T-helper 9 cell (primary cell): ENCODE data around the gene SMIM5.
"Not testable (repeated sequence)": the region's sequence is repeated elsewhere in the genome, so short reads cannot be mapped to it uniquely, and the experiment has no call there.

Source experiments
- DNase-seq: peaks from one replicate; pipeline ENCODE4 v3.0.0-alpha.2; 2020

The SMIM5 gene

DNA sequence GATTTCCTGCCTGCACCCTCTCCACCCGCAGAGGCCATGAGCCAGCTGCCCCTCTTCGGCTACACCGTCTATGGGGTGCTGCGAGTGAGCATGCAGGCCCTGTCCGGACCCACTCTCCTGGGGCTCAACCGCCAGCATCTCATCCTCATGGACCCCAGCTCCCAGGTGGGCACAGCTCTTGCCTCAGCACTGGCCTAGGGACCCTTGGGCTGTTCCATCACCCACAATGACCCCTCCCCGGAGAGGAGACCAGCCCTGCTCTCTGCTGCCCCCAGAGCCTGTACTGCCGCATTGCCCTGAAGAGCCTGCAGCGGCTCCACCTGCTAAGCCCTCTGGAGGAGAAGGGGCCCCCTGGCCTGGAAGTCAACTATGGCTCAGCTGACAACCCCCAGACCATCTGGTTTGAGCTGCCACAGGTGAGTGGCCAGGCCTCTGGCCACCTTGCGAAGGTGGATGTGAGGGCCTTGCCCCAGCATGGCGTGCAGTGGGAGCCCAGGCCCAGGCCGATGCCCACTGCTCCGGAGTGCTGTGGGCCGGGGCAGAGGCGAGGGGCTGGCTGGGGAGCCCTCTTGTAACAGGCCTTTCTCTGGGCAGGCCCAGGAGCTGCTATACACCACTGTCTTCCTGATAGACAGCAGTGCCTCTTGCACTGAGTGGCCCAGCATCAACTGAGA is 7.3 kb upstream of the SMIM5 start:
- no peak for DNase-seq

DNA sequence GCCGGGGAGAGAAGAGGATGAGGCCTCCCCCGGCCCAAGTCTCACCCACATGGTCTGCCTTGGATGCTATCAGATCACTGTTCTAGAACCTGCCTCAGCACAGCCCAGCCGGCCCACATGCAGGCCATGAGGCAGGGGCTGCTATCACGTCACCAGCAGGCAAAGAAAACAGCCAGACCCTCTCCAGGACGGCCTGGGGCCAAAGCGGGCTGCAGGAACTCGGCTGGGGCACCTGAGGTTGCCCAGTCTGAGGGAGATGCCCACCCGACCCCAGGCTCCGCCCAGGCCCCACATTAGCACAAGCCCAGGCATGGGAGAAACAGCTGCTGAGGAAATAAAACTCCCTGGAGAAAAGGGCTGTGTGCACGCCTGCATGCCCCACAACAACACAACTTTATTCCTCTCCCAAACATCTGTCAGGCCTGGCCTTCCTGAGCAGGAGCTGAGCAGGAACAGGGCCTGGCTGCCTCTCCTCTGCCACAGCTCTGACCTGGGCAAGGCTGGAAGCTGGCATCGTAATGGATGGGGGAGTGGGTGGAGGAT is 6.7 kb upstream of the SMIM5 start:
- no peak for DNase-seq

DNA sequence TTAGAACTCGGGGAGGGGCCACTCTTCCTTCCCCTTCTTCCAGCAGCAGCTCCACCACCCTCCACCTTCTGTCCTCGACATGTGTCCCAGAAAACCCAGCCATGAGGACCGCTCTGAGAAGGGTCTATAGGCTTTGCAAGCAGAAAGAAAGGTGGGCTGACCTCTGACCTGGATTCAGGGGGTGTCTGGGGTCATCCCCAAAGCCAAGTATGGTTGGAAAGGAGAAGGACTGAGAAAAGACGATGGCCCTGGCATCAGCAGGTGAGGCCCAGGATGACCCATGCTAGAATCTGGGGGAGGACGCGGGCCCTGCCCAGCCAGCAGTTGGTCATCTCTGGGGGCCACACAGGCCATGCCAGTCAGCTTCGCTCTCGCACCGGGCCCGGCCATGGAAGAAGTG is 6.1 kb upstream of the SMIM5 start:
- no peak for DNase-seq

DNA sequence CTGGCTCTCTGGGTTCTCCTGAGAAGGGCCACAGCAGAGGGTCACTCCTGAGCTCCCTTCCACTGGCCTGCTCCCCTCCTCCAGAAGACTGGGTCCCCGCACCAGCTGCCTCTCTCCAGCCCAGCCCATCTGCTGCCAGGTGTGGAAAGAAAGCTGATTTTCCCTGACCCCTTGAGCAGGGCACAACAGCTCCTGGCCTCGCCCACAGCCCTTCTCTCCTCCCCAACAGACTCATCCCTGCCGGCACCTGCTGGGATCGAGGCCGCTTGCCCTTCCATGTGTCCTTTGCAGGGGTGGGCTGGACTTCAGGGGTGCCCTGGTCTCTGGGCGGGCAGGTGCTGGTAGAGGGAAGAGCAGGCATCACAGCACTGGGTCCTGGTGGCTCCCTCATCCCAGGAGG is 4.8 kb upstream of the SMIM5 start:
- DNase-seq = no peak

DNA sequence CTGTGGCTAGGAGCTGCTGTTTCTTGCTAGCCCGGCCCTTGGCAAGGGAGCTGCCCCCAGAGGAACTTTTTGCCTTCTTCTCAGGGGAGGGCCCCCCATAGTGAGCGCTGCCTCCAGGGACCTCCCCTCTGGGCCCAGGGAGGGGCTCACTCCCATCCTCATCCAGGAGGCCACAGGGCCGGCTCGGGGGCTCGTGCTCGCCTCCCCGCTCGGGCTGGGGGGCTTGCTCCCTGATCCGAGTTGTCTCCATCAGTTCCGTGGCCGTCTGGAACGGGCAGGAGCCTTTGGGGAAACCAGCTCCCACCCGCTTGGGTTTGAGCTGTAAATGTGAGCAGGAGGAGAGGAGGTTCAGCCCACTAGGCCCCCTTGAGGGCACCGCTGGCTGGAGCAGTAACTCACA is 4.1 kb upstream of the SMIM5 start:
- no peak for DNase-seq

DNA sequence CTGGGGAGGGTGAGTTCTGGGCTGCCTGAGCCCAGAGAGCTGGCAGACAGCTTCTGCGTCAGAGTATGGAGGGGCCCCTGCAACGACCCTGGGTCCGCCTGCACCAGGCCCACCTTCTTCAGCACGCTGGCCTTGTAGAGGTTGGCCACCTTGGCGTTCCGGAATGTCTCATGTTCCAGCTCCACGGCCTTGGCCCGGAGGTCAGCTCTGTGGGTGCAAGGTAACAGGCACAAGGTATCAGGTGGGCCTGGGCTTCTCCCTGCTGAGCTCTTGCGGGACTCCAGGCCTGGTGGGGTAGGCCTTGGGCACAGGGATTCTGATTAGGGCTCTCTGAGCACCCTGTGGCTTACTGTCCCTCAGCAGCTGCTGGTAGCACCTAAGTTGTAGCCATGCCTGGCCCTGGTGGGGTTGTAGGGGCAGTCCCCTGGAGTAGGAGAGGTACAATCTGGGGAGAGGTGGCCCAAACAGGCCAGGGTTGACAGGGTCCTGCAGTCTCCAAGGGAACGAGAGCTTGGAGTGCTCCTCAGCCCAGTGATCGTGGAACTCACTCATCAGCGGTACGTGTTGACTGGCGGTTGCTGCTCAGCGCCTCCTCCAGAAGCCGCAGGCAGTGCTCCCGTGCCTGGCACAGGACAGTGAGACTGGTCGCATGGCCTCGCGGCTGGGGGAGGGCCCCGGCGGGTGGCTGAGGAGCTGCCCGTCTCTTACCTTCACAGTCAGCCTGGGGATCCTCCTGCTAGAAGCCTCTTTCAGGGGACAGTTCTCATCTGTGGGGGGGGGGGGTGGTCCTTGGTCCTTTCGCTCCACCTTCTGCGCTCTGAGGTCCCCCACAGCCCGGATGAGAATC is 2.9 kb upstream of the SMIM5 start:
- DNase-seq = no peak

DNA sequence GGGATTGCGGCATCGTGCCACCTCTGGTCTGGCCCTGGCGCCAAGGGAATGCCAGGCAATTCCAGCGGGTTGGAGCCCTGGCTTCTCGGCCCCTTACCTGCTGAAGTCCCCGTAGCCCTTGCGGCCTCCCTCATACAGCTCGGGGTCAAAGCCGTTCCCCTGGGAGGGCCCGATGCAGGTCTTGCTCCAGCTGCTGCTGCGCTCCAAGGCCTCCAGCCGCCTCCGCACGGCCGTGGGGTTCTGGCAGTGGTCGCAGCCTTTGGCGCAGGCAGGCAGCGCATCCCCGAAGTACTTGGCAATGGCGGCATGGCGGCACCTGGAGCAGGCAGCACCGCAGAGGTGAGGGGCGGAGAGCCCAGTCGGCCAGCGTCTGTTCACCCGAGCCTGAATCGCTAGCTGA is 1.9 kb upstream of the SMIM5 start:
- DNase-seq = no peak

DNA sequence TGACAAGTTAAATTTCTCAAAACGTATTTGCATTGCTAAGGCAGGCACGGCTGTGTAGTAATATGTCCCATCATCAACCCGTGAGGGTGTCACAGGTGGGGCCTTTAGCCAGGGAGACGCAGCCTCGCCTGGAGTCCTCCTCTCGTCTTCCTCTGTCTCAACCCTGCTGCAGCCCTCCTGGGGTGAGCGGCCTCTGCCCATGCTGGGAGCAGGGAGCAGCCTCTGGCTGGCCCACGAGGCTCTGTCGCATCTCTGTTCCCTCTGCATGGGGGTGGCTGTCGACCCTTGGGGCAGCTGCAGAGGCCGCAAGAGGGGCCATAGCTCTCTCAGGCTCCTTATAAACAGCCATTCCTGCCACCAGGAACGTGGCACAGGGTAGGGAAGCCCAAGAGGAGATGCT is 806 bp upstream of the SMIM5 start:
- no peak for DNase-seq

DNA sequence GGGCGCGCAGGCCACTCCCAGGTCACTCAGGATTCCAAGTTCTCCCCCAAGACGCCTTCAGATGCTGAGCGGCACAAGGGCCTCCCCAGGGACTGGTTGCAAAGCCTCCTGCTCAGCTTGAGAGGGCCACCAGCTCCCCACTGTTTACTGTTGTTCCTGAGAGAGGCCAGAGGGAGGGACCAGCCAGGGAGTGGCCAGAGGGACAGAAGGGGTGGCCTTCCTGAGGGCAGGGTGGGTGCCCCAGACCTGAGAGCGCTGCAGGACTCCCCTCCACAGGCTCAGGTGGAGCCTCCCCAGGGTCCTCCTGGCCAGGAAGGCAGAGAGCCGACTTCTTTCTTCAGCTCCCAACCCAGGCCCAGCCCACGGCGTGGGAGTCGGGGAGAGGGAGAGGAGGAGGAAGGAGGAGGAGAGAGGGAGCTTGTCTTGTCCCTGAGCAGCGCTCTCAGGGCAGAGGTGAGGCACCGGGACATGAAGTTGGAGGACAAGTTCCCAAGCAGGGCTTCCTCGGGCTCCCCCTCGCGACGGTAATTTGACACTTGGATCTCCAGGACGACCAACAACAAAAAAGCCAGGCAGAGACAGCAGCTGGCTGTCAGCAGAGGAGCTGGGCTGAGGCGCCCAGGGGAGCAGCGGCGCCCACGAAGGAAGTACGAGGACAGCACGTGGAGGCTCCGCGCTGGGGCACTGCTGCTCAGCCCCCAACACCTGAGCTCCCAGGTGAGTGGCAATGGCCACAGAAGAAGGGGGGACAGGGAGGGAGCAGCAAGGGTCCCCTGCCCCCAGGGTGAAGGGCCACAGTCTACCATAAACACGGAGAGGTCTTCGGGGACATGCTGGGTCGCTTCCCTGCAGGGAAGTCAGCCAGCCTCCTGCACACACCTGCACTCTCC is 497 bp downstream of the SMIM5 start:
- peak; percentile 36 for DNase-seq

DNA sequence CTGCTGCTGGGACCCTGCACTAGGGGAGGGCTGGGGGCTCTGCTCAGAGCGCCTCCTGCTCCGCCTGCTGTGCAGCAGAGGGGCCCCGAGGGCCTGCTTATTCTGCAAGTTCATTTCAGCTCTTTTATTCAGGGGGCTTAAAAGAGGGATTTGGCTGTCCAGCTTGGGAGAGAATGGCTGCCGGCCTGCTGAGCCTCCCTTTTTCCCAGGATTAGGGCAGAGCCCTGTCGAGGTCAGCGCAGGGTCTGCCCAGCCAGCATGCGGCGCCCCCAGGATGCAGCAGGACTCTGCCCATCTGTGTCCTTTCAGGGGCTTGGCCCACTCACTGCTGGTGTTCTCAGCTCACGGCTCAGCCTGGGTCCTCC is 1.1 kb downstream of the SMIM5 start:
- DNase-seq = no peak

DNA sequence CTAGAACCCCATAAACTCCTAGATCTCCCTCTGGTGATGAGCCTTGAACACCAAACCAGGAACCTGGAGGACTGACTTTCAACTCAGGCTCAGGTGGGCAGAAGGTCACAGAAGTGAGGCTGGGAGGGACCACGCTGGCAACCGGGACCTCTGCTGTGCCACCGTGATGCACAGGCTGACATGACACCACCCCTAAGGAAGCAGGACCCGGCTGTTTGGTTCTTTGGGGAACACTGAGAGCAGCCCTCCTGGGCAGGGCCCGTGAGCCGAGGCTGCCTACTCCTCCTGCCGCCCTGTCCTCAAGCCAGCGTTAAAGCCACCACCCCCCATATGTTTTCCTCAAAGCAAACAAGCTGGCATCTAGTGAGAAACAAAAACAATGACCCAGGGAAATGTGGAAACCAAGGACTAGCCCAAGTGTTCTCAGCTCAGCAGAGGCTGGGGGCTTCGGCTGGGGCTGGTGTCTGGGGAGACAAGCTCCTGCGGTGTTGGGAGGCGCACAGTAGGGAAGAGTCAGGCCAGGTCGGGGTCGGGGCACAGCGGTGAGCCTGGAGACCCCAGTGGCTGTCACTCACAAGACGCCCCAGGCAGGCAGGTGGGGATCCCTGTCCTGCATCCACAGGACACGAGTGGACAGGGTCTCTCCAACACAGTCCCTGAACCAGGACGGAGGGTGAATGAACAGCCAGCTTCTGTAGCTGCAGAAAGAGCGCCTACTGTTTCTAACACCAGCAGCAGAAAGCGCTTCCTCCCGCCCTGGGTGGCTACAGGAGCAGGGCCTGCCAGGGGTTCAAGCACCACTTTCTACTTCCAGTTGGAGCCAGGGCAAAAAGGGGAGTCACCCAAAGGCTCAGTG is 1.7 kb downstream of the SMIM5 start:
- DNase-seq = no peak

DNA sequence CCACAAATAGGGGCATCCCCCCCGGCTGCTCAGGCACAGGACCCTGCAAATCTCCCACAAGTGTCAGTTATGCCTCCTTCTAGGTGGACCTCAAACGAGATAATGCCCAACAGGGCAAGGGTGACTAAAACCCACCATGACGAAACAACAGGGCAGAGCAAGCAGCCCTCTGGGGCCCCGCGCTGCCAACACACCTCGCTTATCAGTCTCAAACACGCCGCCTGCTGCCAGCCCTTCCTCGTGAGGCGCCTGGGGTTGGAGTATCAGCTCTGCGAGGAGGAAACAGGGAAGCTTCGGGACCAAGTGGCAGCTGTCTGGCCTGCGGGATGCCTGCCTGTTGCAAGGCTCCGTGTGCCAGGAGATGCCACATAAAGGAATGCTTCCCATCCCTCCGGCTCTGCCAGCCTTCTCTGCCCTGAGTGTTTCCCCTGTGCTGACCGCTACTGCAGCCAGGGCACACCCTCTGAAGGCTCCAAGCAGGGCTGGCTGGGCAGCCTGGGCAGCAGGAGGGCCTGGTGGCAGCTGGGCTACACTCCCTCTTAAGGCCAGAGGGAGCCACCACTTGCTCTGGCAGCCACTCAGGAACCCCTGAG is 2.5 kb downstream of the SMIM5 start:
- DNase-seq = no peak

DNA sequence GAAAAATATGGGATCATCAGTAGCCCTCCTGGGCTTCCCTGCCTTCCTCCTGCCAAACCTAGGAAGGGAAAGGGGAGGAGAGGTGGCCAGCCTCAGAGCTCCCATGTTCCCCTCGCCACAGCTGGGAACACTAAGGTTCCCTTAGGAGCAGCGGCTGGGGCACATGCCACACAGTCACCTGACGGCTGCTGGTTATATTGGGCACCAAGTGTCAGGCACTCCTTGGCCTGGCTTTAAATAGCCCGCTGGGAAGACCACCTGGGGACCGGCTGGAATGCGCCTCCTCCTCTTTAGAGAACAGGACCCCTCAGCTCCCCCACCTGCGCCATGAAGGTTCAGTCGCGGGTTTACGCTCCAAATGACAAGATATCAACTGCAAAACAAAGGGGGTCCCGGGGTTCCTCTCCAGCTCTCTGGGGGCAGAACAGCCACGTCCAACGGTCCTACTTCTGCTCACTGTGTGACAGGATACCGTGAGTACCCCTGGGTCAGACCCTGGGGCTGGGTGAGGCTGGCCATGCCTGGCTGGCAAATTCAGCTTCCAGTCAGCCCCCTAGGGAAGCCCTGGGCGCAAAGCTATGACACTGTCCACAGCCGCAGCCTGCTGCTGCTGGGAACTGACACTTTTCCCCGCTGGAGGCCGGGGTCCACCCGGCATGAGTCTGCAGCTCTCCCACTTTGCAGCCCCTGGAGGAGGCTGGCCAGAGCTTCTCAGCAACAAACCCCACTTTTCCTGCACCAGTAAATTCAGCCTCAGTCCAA is 3.3 kb downstream of the SMIM5 start:
- no peak for DNase-seq

DNA sequence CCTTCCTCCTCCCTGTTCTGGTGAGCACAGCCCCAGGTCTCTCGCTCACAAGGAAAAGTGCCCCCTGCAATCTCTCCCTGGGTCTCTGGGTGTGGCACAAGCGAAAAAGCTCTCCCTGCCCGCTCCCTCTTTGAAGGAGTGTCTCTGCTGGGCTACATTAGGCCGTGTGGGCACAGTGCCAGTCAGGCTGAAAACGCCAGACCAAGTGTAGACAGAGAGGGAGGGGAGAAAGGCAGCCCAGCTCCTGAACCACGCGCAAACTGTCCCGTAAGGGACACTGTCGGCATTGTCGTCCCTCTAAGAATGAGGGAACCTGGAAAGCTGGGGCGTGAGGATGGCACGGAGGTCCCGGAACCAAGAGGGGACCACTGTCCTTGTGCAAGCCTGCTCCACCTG is 3.9 kb downstream of the SMIM5 start:
- no peak for DNase-seq

DNA sequence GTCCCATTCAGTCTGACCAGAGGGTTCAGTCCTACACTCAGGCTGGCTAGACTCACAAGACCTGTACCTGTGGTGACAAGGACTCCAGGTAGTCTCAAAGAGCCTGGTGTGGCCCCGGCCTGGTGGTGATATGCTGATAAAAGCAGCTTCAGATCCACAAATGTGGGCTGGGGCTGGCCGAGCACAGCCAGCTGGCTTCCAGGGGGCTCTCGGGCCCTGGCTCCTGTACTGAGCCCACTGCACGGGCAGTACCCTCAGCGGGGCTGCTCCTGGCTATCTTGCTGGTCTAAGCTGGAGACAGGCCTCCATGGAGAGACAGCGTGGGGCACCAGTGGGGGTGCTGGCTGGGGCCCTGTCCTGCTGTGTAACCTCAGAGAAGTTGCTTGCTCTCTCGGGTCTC is 4.3 kb downstream of the SMIM5 start:
- no peak for DNase-seq

DNA sequence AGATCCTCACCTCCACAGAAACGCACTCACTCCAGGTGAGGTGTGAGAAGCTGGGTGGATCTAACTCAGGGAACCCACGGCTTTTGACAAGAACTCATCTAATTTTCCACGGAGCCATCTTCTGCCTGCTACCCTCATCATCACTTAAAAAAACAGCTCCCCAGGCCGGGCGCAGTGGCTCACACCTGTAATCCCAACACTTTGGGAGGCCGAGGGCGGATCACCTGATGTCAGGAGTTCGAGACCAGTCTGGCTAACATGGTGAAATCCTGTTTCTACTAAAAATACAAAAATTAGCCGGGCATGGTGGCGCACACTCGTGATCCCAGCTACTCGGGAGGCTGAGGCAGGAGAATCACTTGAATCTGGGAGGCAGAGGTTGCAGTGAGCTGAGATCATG is 4.8 kb downstream of the SMIM5 start:
- not testable (repeated sequence) for DNase-seq

DNA sequence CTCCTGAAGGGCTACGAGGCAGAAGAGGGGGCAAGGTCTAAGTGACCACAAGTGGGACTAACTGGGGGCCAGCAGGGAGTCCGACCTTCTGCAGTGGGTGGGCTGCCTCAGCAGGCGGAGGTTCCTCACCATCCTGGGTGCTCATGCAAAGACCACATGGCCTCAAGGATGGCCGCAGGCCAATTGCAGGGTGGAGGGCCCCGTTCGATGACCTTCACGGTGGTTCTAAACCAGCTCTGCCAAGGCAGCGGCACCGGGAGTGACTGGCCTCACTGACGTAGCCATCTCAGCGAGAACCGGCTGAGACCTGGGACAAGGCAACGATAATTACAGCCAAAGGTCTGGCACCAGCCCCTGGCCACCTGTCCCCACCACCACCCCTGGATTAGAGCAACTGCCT is 5.7 kb downstream of the SMIM5 start:
- no peak for DNase-seq

DNA sequence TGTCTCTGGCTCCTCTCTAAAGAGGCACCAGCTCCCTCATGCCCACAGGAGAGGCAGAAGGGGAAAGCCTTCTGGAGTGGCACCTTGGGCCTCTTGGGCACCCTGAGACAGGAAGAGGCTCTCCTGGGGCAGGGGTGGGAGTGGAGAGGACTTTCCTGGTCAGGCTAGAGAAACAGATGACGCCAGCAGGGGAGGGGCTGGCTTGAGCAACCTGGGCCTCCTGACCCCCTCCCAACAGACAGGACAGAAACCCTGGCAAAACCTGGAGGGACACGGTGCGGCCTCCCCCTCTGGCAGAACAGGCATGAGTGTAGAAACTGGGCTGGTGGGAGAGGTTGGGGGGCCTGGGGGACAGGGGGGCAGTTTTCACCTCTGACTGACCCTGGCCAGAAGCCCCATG is 6.1 kb downstream of the SMIM5 start:
- DNase-seq = no peak

DNA sequence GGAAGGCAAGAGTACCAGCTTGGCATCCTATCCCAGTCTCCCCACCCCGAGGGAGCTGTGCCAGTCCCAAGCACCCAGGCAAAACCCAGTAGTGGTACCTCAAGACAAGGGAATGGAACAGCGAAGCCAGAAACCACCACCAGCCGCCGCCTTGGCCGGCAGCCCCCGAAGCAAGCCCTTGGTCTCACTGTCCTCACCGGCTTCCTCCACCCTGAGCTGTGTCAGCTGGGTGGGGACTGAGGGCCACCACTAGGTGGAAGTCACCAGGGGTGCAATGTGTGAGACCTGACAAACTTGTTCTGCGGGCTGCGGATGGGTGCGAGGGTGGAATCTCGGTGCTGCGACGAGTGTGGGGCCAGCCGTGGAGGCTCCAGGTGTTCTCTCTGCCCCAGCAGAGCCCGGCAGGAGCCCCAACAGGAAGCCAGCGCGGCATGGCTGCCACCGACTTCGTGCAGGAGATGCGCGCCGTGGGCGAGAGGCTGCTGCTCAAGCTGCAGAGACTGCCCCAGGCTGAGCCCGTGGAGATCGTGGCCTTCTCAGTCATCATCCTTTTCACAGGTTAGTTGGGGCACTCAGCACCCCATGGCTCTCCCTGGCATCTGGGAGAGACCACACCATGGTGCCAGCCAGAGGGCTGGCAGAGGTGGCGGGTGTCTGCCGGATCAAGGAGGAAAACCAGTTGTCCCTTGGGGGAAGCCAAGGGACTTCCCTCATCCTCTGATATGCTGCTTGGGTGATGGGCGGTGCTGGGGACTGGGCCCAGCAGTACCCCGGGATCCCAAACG is 6.7 kb downstream of the SMIM5 start:
- no peak for DNase-seq

DNA sequence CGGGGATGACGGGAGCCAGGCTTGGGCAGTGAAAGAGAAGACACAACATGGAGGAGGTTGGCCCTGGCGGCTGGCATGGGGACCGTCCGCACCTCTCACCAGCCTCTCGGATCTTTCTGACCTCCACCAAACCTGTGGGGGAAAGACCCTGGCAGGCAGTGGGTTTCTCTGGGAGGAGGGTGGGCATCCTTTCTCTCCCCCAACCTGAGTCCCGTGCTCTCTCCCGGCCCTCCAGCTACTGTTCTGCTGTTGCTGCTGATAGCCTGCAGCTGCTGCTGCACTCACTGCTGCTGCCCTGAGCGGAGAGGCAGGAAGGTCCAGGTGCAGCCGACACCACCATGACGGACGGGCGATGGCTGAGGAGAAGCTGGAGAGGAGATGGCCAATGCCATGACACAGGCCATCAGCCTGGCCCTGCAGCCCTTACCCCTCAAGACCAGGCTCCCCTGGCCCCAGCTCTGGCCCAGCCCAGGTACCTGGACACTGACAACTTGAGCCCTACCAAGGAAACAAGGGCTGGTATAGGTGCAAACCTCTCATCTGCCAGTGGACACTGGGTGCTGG is 7.4 kb downstream of the SMIM5 start:
- no peak for DNase-seq
